Tibial nerve (tissue), 4 donors: ENCODE data around the gene EXOC6B.

ENCODE experiments used
- CTCF ChIP-seq, 5 experiments: fragments of 200-600 bp in 3 of 5; fragments of 450-650 bp in 2 of 5; sonication (generic) in 3 of 5; IDR thresholded peaks; one replicate each; pipeline ENCODE4 v1.5.1; 2016 to 2019; ENCODE audit warnings: antibody characterized with exemption in 5 of 5, mild to moderate bottlenecking in 3 of 5, moderate library complexity in 2 of 5
- EP300 ChIP-seq, 2 donors: sonication (generic); formaldehyde crosslinking; IDR thresholded peaks; one replicate each; pipeline ENCODE4 v1.6.1; 2017; ENCODE audit warnings: antibody characterized with exemption in 2 of 2, mild to moderate bottlenecking in 1 of 2
- POLR2A ChIP-seq, 2 donors: fragments of 450-650 bp; IDR thresholded peaks; one replicate each; pipeline ENCODE4 v1.6.1; 2017; ENCODE audit warnings: antibody characterized with exemption in 2 of 2, mild to moderate bottlenecking in 2 of 2, moderate library complexity in 2 of 2

- TF ChIP-seq CTCF (IDR thresholded peaks at IDR 0.05) (no peak), EP300 (IDR thresholded peaks at IDR 0.05) (no peak), POLR2A (IDR thresholded peaks at IDR 0.05) (no peak)
Observed at GRCh38 chr2:72625366-72625765, 200.5 kb downstream of the EXOC6B start.
